KG1 (cell line): ENCODE data around the gene LAMA2.

Experiments used
- DNase-seq: peaks from one replicate; lab custom pipeline; 2025; lab: John Stamatoyannopoulos, UW

The LAMA2 gene

DNA sequence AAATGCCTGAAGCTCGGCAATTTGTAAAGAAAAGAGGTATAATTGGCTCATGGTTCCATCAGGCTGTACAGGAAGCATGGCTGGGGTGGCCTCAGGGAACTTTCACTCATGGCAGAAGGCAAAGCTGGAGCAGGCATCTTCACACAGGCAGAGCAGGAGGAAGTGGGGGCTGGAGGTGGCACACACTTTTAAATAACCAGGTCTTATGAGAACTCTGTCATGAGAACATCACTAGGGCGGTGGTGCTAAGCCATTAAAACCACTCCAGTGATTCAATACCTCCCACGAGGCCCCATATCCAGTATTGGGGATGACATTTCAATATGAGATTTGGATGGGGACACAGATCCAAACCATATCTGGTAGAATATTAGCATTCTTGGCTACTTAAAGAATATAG lies 481.8 kb downstream of the LAMA2 start:
- no peak for DNase-seq

DNA sequence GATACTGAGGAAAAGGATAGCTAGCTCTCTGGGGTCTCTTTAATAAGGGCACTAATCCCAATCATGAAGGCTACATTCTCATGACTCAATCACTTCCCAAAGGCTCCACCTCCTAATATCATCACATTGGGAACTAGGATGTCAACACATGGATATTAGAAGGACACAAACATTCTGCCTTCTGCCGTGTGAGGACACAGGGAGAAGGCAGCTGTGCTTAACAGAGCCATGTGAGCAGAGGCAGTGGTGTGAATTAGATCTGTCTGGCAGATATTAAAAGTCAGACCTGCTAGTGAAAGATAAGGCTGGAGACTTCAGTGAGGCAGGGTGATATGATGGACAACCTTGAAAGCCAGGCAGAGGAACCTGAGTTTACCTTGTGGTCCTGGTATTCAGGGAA lies 485.1 kb downstream of the LAMA2 start:
- DNase-seq: no peak

DNA sequence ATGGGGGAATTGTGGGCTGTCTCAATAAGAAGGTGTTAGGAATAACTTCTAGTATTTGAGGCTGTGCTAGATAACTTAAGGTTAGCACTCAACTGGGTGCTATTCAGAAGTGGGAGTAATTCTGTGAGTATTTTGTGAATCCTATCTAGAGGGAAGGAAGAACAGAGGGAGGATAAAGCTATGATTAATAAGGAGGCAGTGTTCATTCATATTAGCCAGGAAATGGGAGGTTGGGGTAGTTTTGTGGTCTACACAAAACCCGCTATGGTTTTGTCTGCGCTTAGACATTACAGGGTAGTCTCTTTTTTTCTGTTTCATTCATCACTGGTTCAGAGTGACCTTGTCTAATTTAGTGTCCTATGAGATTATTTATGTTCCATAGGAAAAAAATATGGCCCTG lies 486.0 kb downstream of the LAMA2 start:
- DNase-seq: no peak

DNA sequence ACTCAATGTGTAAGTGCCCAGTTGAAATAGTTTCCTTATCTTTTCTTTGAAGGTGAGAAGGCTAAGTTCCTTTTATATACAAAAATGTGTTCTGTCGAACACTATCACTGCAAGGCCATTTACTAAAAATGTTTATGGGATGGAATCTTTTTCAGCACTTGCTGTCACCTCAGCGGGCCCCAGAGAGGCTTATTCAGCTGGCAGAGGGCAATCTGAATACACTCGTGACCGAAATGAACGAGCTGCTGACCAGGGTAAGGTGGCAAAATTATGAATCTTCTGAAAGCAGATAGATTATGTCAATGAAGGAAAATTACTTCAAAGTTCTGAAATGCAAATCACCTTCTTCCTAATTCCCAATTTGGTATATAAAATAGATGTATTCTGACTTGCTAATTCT lies 486.8 kb downstream of the LAMA2 start:
- no peak for DNase-seq

DNA sequence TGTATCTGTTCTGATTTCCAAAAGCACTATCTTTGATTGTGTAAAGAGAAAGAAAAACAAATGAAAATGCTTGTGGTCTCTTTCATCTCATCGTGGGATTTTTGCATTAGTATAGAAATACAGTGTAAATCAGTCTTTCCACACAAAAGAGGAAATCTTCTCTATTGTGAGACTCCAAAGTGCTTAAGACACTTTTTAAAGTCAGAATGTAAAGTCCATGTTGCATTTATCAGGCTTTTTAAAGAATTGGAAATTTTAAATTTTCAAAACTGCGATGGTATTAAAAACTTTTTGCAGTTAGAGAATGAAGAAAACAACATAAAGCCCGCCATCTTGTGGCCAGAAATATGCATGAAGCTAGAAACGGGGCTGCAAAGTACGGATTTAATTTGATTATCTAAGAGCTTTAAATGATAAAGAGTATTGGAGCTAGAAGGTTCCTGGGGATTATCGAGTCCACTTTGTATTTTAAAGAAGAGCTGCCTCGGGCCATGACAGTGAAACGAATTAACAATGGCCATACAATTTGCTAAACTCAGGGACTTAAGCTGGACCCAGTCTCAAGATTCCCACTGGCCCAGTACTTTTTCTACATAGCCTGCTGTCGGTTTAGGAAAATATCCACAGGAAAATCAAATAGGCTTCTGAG lies 487.5 kb downstream of the LAMA2 start:
- peak; percentile 3 for DNase-seq

DNA sequence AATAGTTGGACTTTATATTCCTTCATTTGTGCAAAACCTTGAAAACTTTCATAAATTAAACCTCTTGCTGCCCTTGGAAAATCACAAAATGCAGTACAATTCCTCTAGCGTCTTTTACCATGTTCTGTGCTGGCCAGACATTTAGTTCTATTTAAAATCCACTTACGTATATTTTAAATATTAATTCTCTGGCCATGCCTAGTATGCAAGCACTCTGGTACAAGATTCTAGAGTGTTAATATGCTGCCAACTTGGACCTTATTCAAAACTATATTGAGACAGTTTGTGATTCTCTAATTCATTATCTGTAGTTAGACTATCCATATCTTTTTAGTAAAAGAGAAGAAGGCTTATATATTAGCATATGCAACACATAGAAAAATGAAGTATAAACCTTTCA lies 498.9 kb downstream of the LAMA2 start:
- DNase-seq: no peak

DNA sequence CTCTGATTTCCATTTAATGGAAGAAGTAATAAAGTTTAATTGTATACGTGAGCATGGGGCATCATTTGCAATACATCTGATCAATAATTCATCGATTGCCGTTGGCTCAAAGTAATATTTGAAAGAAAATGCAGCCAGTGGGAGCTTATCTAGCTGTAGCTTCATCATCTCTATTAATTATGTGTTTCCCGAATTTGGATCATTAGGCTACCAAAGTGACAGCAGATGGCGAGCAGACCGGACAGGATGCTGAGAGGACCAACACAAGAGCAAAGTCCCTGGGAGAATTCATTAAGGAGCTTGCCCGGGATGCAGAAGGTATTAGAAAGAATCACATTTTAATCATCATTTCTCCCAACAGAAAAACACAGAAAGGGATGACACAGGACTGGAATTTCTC lies 500.0 kb downstream of the LAMA2 start:
- no peak for DNase-seq

DNA sequence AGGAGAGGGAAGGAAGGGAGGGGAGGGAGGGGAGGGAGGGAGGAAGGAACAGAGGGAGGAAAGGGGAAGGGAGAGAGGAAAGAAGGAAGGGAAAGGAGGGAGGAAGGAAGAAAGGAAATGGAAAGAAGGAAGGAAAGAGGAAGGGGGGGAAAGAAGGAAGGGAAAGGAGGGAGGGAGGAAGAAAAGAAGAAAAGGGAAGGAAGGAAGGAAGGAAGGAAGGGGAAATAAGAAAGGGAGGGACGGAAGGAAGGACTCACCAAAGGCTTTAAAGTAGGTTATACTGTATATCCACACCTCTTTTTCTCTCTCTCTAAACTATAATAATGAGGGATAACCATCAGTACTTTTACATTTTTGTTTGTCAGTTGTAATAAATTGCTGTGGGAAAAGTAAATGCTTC lies 502.2 kb downstream of the LAMA2 start:
- no peak for DNase-seq

DNA sequence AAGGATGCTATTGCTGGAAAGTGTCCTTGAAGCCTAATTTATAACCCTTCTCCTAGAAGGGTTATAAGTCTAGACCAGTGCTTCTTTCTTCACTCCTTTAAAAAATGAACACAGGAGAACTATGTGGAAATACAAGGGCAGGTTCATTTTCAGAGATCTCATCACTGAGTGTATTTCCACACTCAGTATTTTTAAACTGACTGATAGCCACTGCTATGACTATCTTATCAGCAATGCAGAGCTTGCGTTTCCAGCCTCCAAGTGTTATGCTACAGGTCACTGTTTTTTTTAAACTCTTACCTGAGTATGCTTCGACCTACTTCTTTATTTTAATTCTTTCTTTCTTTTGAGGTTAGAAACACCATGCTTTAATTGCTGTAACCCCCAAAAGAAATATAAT lies 508.0 kb downstream of the LAMA2 start:
- DNase-seq: no peak

DNA sequence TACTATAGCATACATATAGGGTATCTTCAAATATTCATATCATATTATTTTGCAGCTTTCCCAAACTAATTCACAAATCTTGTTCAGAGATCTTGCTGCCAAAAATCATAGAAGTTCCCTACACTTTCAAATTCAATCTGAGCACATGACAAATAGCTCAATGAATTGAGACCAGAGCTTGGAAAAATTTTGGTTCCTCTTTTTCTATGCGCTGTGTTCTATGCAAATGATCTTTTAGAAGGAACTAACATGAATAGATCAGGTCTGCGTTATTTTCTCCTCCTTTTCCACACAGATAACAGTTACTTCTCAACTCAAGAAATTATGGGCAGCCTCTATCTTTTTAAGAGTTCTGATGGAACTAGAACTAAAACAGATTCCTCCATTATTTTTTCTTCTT lies 510.7 kb downstream of the LAMA2 start:
- DNase-seq: no peak

DNA sequence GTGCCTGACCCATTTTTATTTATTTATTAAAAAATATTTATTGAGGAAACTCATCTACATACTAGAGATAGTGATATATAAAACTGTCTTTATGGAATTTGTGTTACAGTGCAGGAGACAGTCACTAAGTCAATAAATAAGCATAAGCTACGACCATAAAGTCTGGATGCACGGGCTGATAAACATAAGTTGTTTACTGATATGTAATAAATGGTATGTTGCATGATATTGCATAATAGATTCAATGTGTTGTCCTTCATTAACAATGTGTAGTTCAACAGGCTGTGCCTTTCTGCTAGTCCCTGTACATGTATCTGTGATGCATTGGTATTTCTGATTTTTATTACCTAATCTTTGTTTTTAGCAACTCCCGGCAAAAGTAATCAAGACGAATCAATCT lies 515.8 kb downstream of the LAMA2 start:
- no peak for DNase-seq

DNA sequence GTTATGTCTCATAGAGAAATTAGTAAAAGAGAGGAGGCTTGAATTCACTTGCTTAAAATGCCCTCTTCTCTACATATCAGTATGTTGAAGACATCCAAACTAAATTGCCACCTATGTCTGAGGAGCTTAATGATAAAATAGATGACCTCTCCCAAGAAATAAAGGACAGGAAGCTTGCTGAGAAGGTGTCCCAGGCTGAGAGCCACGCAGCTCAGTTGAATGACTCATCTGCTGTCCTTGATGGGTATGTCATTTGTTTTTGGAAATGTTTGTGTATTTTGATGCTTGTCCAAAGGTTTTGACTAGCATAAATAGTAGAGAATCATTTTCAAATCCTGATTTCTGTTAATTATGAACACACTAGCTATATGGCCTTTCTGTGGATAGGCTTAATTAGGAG lies 519.3 kb downstream of the LAMA2 start:
- no peak for DNase-seq

DNA sequence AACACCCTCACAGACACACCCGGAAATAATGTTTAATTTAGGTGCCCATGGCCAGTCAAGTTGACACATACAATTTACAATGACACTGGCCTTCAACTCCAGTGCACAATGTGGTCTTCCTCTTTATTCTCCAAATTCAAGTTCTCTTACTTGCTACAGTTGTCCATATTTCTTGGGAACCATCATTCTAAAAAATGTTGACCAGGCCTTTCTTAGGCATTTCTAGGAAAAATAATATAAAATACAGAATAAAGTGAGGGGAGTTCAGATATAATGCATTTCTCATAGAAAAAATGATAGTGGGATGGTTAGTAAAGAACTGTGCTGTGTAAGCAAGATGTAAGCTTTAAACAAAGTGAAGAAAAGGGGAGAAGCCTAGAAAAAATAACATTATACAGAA lies 528.2 kb downstream of the LAMA2 start:
- DNase-seq: no peak

DNA sequence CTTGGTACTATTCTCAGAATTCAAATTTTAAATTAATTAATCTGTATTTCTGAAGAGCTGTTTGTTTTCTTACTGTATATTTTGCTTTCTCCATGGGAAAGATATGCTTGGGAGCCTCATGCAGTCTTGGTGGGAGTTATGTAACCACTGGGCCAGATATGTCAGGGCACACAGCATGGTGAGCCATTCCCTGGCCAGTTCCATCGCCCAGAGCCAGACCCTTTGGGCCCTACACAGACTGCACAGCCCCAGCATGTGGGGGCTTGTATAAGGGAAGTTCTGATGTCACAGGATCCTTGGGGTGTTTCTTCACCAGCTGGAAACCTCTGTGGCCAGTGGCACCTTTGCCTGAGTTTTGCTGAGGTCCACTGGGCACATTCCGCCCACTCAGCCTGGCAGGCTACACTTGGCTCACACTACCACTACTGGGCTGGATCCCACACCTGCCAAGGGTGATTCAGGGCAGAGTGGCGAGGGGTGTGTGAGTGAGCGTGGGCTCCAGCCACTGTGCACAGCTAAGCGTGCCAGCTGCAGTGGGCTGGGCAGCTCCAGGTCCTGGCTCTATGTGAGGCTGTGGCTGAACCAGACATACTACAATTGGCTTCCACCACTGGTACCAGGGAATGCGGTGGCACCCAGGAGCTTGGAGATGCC lies 533.5 kb downstream of the LAMA2 start:
- no peak for DNase-seq

DNA sequence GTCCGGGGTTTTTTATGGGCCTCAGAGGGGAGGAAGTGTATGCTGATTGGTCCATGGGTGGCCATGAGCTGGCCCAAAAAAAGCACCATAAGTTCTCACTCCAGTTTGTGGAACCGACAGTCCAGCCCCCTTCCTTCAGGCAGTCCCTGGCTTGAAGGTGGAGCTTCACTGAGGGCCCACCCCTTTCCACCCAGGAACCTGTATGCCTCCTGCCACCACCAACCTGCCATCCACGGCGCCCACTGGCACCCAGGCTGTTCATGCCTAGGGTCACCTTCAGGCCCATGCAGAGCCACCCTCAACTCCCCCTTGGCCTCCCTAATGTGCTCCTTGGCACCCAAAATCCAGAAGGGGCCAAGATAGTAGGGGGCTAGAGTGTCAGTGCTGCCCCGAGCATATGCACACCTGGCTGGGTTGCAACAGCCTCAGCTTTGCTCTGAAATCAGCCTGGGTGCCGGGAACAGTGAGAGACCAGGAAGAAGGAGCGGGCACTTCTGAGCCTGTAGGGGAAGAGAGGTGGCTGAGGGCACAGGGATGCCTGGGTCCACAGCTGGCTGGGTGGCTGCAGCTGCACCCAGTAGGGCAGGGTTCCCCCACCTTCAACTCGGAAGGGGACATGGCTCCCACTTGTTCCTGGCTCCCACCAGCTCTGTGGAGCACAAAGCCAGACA lies 534.6 kb downstream of the LAMA2 start:
- no peak for DNase-seq

DNA sequence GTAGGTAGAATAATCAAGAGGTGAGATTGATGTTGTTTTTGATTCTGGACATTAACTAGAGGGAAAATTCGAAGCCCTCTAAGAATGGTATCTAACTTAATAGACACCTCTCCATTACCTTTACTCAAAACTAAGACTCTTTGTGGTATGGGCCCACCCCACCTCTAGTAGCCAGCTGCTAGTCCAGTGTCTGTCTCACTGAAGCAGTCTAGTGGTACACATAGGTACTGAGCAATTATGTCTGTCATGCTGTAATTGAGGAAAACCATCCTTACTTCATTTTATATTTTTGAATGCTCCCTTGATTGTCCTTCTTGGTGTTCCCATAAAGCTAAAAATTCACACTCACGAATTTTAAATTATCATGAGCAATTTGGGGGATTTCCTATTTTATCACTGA lies 536.4 kb downstream of the LAMA2 start:
- no peak for DNase-seq

DNA sequence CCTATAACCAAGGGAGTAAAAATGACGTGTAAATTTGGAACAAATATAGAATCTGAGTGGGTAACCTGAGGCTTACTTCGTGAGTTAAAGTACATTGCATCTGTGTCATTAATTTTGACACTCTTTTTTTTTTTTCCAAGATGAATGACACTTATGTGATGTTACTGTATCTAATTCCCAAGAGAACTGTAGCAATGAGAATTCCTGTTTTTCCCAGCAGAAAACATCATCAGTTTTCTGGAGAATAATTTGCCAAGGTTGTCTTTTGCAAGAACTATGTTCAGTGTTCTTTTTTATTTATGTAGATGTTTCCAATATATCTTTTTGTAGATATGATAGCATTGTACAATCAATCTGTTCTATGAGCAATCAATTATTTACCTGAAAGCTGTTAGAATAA lies 543.4 kb downstream of the LAMA2 start:
- DNase-seq: no peak

DNA sequence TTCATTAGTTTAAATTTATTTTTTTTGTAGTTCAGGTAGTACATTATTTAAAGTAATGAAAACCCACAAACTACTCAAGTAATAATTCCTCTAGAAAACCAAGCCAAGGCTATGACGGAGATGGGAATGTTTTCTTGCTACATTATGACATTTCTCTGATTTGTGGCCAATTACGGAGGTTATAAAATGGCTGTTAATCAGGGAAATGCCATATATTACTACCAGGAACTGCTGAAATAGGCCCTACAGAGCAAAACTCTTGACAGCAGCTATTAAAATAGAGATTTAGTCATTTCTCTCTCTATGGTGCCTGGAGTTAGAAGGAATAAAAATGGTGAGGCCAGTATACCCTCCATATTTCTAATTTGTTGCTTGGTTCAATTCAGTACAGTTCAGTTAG lies 547.0 kb downstream of the LAMA2 start:
- DNase-seq: no peak

DNA sequence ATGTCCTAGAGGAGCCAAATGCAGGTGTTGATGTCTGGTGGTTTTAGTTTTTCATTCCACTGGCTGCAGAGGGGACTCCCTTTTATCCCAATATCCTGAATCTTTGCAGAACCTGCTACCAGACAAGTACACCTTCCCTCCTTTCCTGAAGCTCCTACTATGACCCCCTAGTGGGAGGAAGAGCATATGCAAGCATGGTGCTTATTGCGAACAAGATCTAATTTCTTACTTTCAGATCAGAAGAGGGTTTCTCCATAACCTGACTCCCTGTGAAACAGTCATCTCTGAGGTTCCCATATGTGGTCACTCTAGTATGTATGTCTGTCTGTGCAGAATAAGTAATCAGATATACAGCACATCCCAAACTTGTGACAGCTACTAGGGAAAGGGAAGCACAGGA lies 549.8 kb downstream of the LAMA2 start:
- DNase-seq: no peak

DNA sequence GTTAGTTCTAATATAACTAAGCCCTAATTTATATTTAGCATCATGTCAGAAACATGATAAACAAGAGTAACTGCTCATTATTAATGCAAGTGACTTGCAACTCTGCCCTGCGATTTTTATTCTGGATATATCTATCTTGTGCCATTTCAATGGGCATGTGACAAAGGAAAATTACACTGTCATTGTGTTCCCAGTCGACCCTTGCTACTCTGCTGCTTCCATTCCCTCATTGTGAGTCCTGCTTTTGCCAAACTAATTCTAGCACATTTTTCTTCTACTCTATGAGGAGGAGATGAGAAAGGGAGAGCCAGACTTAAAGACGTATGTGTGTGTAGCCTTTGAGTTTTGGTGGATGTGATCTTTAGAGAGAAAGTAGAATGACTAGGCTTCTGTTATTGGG lies 551.2 kb downstream of the LAMA2 start:
- DNase-seq: no peak

DNA sequence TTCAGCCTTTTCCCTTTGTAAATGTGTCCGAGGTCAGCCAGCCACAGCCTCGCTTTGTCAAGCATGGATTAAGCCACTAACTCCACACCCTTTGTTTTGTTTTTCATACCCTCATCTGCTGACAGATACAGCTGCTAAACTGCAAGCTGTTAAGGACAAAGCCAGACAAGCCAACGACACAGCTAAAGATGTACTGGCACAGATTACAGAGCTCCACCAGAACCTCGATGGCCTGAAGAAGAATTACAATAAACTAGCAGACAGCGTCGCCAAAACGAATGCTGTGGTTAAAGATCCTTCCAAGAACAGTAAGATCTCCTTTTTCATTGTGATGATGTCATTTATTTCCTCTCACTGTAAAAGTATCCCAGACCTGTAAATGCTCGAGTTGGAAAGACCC lies 557.8 kb downstream of the LAMA2 start:
- no peak for DNase-seq

DNA sequence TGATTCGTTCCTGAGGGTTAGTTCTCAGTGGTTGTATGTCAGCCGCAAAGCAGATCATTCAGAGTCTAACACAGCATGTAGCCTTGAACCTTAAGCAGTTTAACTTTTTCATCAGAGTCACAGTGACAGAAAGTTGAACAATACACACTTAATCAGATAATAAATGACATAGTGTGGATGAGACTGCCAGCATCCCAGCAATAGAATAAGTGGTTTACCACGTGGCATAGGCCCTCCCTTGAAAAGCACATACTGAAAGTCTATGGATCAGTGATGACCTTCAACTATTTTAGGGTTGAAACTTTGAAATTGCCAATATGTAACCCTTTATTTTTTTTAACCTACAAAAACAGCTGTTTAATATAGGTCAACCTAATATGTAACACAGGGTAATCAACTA lies 561.7 kb downstream of the LAMA2 start:
- DNase-seq: no peak

DNA sequence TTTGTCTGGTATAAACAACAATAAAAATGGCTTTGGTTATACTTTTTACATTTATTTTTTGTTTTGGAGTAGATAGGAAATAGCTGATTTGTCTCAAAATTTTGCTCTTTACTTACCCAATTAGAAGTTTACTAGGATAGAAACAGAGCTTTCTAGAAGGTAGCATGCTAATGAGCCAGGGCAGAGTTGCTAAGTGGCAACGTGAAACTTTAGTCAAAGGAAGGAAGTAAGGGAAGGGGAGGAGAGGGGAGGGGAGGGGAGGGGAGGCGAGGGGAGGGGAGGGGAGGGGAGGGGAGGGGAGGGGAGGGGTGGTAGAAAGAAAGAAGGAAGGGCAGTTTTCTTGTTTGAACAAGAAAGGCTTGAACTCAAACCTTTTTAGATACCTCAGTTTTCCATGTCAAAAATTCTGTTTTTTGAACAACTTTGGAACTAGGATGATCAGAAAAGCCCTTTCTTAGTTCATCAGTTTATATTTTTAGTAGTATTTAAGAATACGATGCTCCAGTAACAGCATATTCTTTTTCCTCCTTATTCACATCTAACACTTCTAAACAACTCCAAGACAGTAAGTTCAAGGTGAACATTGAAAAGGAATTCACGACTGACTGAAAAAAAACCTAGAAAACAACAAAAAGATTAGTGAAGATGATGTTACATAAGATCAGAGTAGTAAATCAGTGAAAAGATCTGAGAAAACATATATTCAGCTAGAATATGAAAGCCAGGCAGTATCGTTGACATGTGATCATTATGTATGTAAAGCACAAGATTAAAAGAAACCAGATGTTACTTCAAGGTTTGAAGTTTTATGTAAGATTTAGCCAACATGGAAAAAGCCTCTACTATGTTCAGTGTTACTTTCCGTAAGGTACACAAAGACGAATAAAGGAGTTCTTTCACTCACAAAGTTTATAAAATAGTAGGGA lies 563.6 kb downstream of the LAMA2 start:
- DNase-seq: no peak
